Measurements from ENCODE around the gene HOXA10. TPM values are rescaled to one million over a fixed set of nuclear protein-coding genes. Genes with fewer than 3 reads are reported as not detected.

The HOXA10 gene
- total and polyA plus RNA-seq, 2 experiments from 2014 or later = not detected

GRCh38 chr7:27202018-27202861, 28.1 kb upstream of the HOXA10 start:
- Histone ChIP-seq H3K27ac (no peak overlapping the region), H3K4me1 (ENCODE audit: low read depth) (no peaks in the 10 kb centered on the region), H3K27me3 (peaks cover 98% of the 10 kb centered on the region), H3K9me3 (ENCODE audit: low read depth) (no peaks in the 10 kb centered on the region), H3K36me3 (no peaks in the 10 kb centered on the region), H3K4me3 (no peak overlapping the region)
- DNase-seq (ENCODE audit: low read depth in 1 of 2, low spot score in 1 of 2) = no peak
- TF ChIP-seq CTCF (IDR thresholded peaks at IDR 0.05; ENCODE audit: low read depth, low read length) = no peak

- H3K36me3 ChIP-seq = no peaks in the 10 kb centered on the region
- no peaks in the 10 kb centered on the region for H3K4me1 ChIP-seq (ENCODE audit: low read depth)
- H3K27ac ChIP-seq = no peak overlapping the region
- DNase-seq (ENCODE audit: low read depth in 1 of 2, low spot score in 1 of 2) = no peak
- H3K27me3 ChIP-seq = peaks cover 98% of the 10 kb centered on the region
- no peaks in the 10 kb centered on the region for H3K9me3 ChIP-seq (ENCODE audit: low read depth)
- no peak overlapping the region for H3K4me3 ChIP-seq
- TF ChIP-seq CTCF (IDR thresholded peaks at IDR 0.05; ENCODE audit: low read depth, low read length) = no peak
These were observed 27.5 kb upstream of the HOXA10 start for GRCh38 chr7:27201580-27202017.

- no peaks in the 10 kb centered on the region for H3K36me3 ChIP-seq
- H3K9me3 ChIP-seq (ENCODE audit: low read depth) = no peaks in the 10 kb centered on the region
- H3K4me1 ChIP-seq (ENCODE audit: low read depth) = no peaks in the 10 kb centered on the region
- no peak for DNase-seq (ENCODE audit: low read depth in 1 of 2, low spot score in 1 of 2)
- H3K27me3 ChIP-seq = peaks cover 98% of the 10 kb centered on the region
- no peak overlapping the region for H3K4me3 ChIP-seq
- no peak for TF ChIP-seq CTCF (IDR thresholded peaks at IDR 0.05; ENCODE audit: low read depth, low read length)
- no peak overlapping the region for H3K27ac ChIP-seq
These were observed 26.9 kb upstream of the HOXA10 start for GRCh38 chr7:27200761-27201579.

GRCh38 chr7:27199849-27200760, 26.0 kb upstream of the HOXA10 start, which contains the start of gene HOXA13:
HOXA13 (minus strand) TSS chr7:27200091; CDS start chr7:27200077, 14 bp downstream.
- H3K27me3 ChIP-seq = peaks cover 98% of the 10 kb centered on the region
- no peak for TF ChIP-seq CTCF (IDR thresholded peaks at IDR 0.05; ENCODE audit: low read depth, low read length)
- DNase-seq (ENCODE audit: low read depth in 1 of 2, low spot score in 1 of 2) = peak in 1 of 2 donors; percentile 67
- no peaks in the 10 kb centered on the region for H3K36me3 ChIP-seq
- H3K9me3 ChIP-seq (ENCODE audit: low read depth) = no peaks in the 10 kb centered on the region
- H3K4me3 ChIP-seq = peak within 1 kb of the TSS; percentile 25
- no peak within 1 kb of the TSS for H3K27ac ChIP-seq
- H3K4me1 ChIP-seq (ENCODE audit: low read depth) = no peaks in the 10 kb centered on the region
